HG03571 (cell line): ENCODE data around the gene GJA9.
"Not testable (repeated sequence)": the region's sequence is repeated elsewhere in the genome, so short reads cannot be mapped to it uniquely, and the experiment has no call there.

Source experiments
- ATAC-seq: cut with Tn5 transposase; IDR thresholded peaks from one replicate; pipeline ENCODE4 v1.9.1; 2021; ENCODE audit not compliant: unreplicated experiment

GJA9 gene

GRCh38 chr1:38881487-38881886 lies at the start of gene GJA9:
Gene GJA9 (minus strand): TSS chr1:38881587. CDS start chr1:38876098, 5,489 bp downstream.
- ATAC-seq = no peak

GRCh38 chr1:38929476-38929875 lies 48.1 kb upstream of the GJA9 start:
- no peak for ATAC-seq

- no peak for ATAC-seq
Measured at GRCh38 chr1:38929054-38929453, 47.7 kb upstream of the GJA9 start.

- no peak for ATAC-seq
Measured at GRCh38 chr1:38926091-38926490, 44.7 kb upstream of the GJA9 start.

- ATAC-seq = no peak
Measured at GRCh38 chr1:38925391-38925790, 44.0 kb upstream of the GJA9 start.

- ATAC-seq = no peak
Measured at GRCh38 chr1:38923607-38924006, 42.2 kb upstream of the GJA9 start.

- ATAC-seq = no peak
Measured at GRCh38 chr1:38919130-38919529, 37.7 kb upstream of the GJA9 start.

- no peak for ATAC-seq
Measured at GRCh38 chr1:38918568-38918967, 37.2 kb upstream of the GJA9 start.

- ATAC-seq = no peak
Measured at GRCh38 chr1:38917772-38918171, 36.4 kb upstream of the GJA9 start.

- no peak for ATAC-seq
Measured at GRCh38 chr1:38917337-38917736, 36.0 kb upstream of the GJA9 start.

GRCh38 chr1:38915352-38915948 lies 34.1 kb upstream of the GJA9 start:
- no peak for ATAC-seq

GRCh38 chr1:38914908-38915307 lies 33.5 kb upstream of the GJA9 start:
- ATAC-seq = not testable (repeated sequence)

GRCh38 chr1:38908821-38909220 lies 27.4 kb upstream of the GJA9 start:
- no peak for ATAC-seq

- no peak for ATAC-seq
Measured at GRCh38 chr1:38905985-38906384, 24.6 kb upstream of the GJA9 start.

- no peak for ATAC-seq
Measured at GRCh38 chr1:38899560-38899959, 18.2 kb upstream of the GJA9 start.

GRCh38 chr1:38898653-38899230 lies 17.4 kb upstream of the GJA9 start:
- ATAC-seq = no peak

- ATAC-seq = no peak
Measured at GRCh38 chr1:38896169-38896568, 14.8 kb upstream of the GJA9 start.

GRCh38 chr1:38892976-38893375 lies 11.6 kb upstream of the GJA9 start:
- ATAC-seq = no peak

- ATAC-seq = no peak
Measured at GRCh38 chr1:38891753-38892152, 10.4 kb upstream of the GJA9 start.

- ATAC-seq = no peak
Measured at GRCh38 chr1:38889589-38889988, 8.2 kb upstream of the GJA9 start.

- no peak for ATAC-seq
Measured at GRCh38 chr1:38888423-38889333, 7.3 kb upstream of the GJA9 start.

- ATAC-seq = no peak
Measured at GRCh38 chr1:38885092-38885491, 3.7 kb upstream of the GJA9 start.
